ENCODE results near the gene PIK3R4.

Gene PIK3R4

DNA sequence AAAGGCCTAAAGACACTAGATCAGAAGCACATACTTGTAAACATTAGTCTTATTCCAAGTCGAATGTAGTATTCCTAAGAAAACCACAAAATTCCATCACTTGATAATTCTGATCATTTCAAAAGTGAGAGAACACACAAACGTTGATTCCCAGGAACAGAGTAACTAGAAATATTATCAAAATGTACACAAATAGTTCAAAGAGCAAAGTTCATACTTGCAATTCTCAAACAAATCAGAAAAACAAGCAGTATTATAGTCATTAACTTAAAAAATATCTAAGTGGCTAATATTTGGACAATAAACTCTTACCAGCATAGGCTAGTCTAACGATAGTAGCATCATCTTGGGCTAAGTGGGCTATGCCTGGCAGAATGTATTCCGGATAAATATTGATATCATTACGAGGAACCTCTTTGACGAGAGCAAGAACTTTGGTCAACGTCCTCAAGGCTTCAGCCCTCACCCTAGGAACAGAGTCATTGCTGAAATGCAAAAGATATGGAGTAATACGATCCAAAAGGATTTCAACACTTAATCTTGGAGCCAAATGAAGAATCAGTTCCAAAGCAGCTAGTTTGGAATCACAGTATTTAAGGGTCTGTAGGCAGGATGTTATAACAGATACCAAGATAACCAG is 13.3 kb downstream of the PIK3R4 start:
- TF ChIP-seq, protein P1, sequence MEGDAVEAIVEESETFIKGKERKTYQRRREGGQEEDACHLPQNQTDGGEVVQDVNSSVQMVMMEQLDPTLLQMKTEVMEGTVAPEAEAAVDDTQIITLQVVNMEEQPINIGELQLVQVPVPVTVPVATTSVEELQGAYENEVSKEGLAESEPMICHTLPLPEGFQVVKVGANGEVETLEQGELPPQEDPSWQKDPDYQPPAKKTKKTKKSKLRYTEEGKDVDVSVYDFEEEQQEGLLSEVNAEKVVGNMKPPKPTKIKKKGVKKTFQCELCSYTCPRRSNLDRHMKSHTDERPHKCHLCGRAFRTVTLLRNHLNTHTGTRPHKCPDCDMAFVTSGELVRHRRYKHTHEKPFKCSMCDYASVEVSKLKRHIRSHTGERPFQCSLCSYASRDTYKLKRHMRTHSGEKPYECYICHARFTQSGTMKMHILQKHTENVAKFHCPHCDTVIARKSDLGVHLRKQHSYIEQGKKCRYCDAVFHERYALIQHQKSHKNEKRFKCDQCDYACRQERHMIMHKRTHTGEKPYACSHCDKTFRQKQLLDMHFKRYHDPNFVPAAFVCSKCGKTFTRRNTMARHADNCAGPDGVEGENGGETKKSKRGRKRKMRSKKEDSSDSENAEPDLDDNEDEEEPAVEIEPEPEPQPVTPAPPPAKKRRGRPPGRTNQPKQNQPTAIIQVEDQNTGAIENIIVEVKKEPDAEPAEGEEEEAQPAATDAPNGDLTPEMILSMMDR (IDR thresholded peaks at IDR 0.05; ENCODE audit: low read depth, low read length, poor library complexity, severe bottlenecking), result no peak
- TF ChIP-seq EZH2phosphoT487 (IDR thresholded peaks at IDR 0.05; ENCODE audit: borderline replicate concordance, low read length), result no peak
- no peak overlapping the region for H3K4me2 ChIP-seq (ENCODE audit: low read length)
- no peak overlapping the region for H3K4me3 ChIP-seq (ENCODE audit: low read length)
- H4K20me1 ChIP-seq (ENCODE audit: control insufficient read depth, insufficient read depth, low read depth, low read length), result no peaks in the 10 kb centered on the region
- H3K9me3 ChIP-seq (ENCODE audit: control insufficient read depth, insufficient read depth, low read length), result no peaks in the 10 kb centered on the region
- peaks cover 23% of the 10 kb centered on the region for H3K36me3 ChIP-seq (ENCODE audit: control insufficient read depth, low read length)
- H3K9me2 ChIP-seq (replicated peaks; ENCODE audit: control insufficient read depth, low read length), result no peaks in the 10 kb centered on the region
- H3K79me2 ChIP-seq (ENCODE audit: control insufficient read depth, low read length), result peaks cover 18% of the 10 kb centered on the region
- H3K27me3 ChIP-seq (ENCODE audit: control insufficient read depth, low read length), result no peaks in the 10 kb centered on the region
- H3K4me1 ChIP-seq (ENCODE audit: control insufficient read depth, low read length), result no peaks in the 10 kb centered on the region
- no peak overlapping the region for H3K27ac ChIP-seq (ENCODE audit: low read depth, low read length)
- peaks cover 2% of the 10 kb centered on the region; the same call in 1 of the 2 replicates for H3F3A ChIP-seq (ENCODE audit: control insufficient read depth, insufficient read depth)

DNA sequence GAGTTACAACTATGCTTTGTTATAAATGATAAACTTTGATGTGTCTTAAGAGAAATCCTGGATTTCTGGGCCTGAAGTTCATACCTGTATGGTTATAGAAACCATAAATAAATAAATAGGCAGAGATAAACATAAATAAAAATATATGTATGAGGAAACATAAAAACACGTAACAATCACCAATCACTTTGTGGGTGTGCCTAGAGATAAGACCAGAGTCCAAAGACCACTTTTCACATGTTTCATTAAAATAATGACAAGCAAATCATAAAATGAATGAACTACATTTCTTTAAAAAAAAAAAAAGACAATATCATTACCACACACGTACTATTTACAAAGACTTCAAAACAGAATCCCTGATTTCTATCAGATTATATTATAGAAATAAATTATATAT is 14.1 kb downstream of the PIK3R4 start:
- H3K4me3 ChIP-seq (ENCODE audit: low read length), result no peak overlapping the region
- no peak overlapping the region for H3K27ac ChIP-seq (ENCODE audit: low read depth, low read length)
- no peaks in the 10 kb centered on the region for H3K9me2 ChIP-seq (replicated peaks; ENCODE audit: control insufficient read depth, low read length)
- H3K4me1 ChIP-seq (ENCODE audit: control insufficient read depth, low read length), result 0 out of 2 replicates have a peak, but pooled peaks cover under 1% of the 10 kb centered on the region
- peaks cover 10% of the 10 kb centered on the region for H3K79me2 ChIP-seq (ENCODE audit: control insufficient read depth, low read length)
- H3F3A ChIP-seq (ENCODE audit: control insufficient read depth, insufficient read depth), result peaks cover 6% of the 10 kb centered on the region; the same call in 1 of the 2 replicates
- no peaks in the 10 kb centered on the region for H4K20me1 ChIP-seq (ENCODE audit: control insufficient read depth, insufficient read depth, low read depth, low read length)
- H3K9me3 ChIP-seq (ENCODE audit: control insufficient read depth, insufficient read depth, low read length), result no peaks in the 10 kb centered on the region
- TF ChIP-seq, protein P1 (IDR thresholded peaks at IDR 0.05; ENCODE audit: low read depth, low read length, poor library complexity, severe bottlenecking), result no peak
- TF ChIP-seq EZH2phosphoT487 (IDR thresholded peaks at IDR 0.05; ENCODE audit: borderline replicate concordance, low read length), result no peak
- no peaks in the 10 kb centered on the region for H3K27me3 ChIP-seq (ENCODE audit: control insufficient read depth, low read length)
- H3K36me3 ChIP-seq (ENCODE audit: control insufficient read depth, low read length), result peaks cover 27% of the 10 kb centered on the region
- no peak overlapping the region for H3K4me2 ChIP-seq (ENCODE audit: low read length)

DNA sequence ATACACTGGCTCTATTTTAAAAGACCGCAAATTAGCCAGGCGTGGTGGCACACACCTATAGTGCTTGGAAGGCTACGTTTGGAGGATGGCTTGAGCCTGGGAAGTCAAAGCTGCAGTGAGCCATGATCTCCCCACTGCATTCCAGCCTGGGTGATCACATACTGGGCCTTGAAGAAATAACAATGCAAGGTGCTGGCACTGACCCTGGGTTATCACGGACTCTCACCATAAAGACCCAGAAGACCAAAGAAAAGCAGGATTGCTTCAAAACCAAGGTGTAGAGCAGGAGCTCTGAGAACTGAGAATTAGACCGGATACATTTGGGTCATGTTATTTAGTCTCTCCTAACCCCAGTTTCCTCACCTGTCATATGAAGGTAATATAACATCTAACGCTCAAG is 14.8 kb downstream of the PIK3R4 start:
- Histone ChIP-seq H3K4me2 (ENCODE audit: low read length) (no peak overlapping the region), H3K4me3 (ENCODE audit: low read length) (no peak overlapping the region), H3K27me3 (ENCODE audit: control insufficient read depth, low read length) (no peaks in the 10 kb centered on the region), H3K27ac (ENCODE audit: low read depth, low read length) (no peak overlapping the region), H3K9me2 (replicated peaks; ENCODE audit: control insufficient read depth, low read length) (no peaks in the 10 kb centered on the region), H4K20me1 (ENCODE audit: control insufficient read depth, insufficient read depth, low read depth, low read length) (no peaks in the 10 kb centered on the region), H3F3A (ENCODE audit: control insufficient read depth, insufficient read depth) (peaks cover 6% of the 10 kb centered on the region; the same call in 1 of the 2 replicates), H3K79me2 (ENCODE audit: control insufficient read depth, low read length) (peaks cover 3% of the 10 kb centered on the region), H3K4me1 (ENCODE audit: control insufficient read depth, low read length) (0 out of 2 replicates have a peak, but pooled peaks cover 3% of the 10 kb centered on the region), H3K36me3 (ENCODE audit: control insufficient read depth, low read length) (peaks cover 28% of the 10 kb centered on the region), H3K9me3 (ENCODE audit: control insufficient read depth, insufficient read depth, low read length) (no peaks in the 10 kb centered on the region)
- TF ChIP-seq, protein P1 (IDR thresholded peaks at IDR 0.05; ENCODE audit: low read depth, low read length, poor library complexity, severe bottlenecking), result no peak
